CD4-positive, alpha-beta memory T cell (primary cell): ENCODE results near the gene CHCT1. TPM values are rescaled to one million over a fixed set of nuclear protein-coding genes. Genes with fewer than 3 reads are reported as not detected.
"Not testable (repeated sequence)": the region's sequence is repeated elsewhere in the genome, so short reads cannot be mapped to it uniquely, and the experiment has no call there.

Experiments
- CTCF ChIA-PET: fragments of 350-600 bp; sonication (Branson Sonifier 250); formaldehyde crosslinking; loops from one replicate; lab custom pipeline; 2021; ENCODE audit warnings: inconsistent platforms; ENCODE audit not compliant: partially characterized antibody; lab: Charles Lee
- POLR2A ChIA-PET: fragments of 350-600 bp; sonication (Branson Sonifier 250); formaldehyde crosslinking; loops from one replicate; lab custom pipeline; 2021; ENCODE audit not compliant: partially characterized antibody; lab: Charles Lee
- DNase-seq, 5 donors: peaks; one replicate each; pipeline versions ENCODE4 v3.0.0 to v3.0.0-alpha.2; 2020 to 2022; ENCODE audit warnings: mixed read lengths in 1 of 5
- H3K27ac ChIP-seq: one replicate; pipeline ENCODE4 v1.7.0; 2013; ENCODE audit warnings: low read depth, low read length
- H3K27me3 ChIP-seq: 2 replicates; pipeline ENCODE4 v1.7.0; 2013; ENCODE audit warnings: mild to moderate bottlenecking, low read length, moderate library complexity; ENCODE audit not compliant: insufficient read depth
- H3K36me3 ChIP-seq: 2 replicates; pipeline ENCODE4 v1.7.0; 2013; ENCODE audit warnings: mild to moderate bottlenecking, low read length, moderate library complexity; ENCODE audit not compliant: insufficient read depth
- H3K4me1 ChIP-seq: 2 replicates; pipeline ENCODE4 v1.7.0; 2013; ENCODE audit warnings: mild to moderate bottlenecking, low read length, moderate library complexity; ENCODE audit not compliant: insufficient read depth
- H3K4me3 ChIP-seq, 2 donors: one replicate each; pipeline ENCODE4 v1.7.0; 2013; ENCODE audit warnings: low read length in 2 of 2, mild to moderate bottlenecking in 1 of 2
- H3K9me3 ChIP-seq, 2 donors: one replicate each; pipeline ENCODE4 v1.7.0; 2013; ENCODE audit warnings: low read length in 2 of 2, control low read depth in 1 of 2; ENCODE audit not compliant: control insufficient read depth in 1 of 2
- H3K27ac Mint-ChIP-seq, 7 donors: one replicate each; pipeline ENCODE4 v1.8.0; 2020 to 2021; ENCODE audit warnings: mixed read lengths in 7 of 7, mild to moderate bottlenecking in 6 of 7, inconsistent platforms in 3 of 7, moderate library complexity in 3 of 7
- H3K27me3 Mint-ChIP-seq, 2 donors: one replicate each; pipeline ENCODE4 v1.8.0; 2020 to 2021; ENCODE audit warnings: mixed read lengths in 2 of 2
- H3K36me3 Mint-ChIP-seq, 2 donors: one replicate each; pipeline ENCODE4 v1.8.0; 2020 to 2021; ENCODE audit warnings: mixed read lengths in 2 of 2, inconsistent platforms in 1 of 2, mild to moderate bottlenecking in 1 of 2
- H3K4me1 Mint-ChIP-seq, 4 donors: one replicate each; pipeline ENCODE4 v1.8.0; 2020 to 2021; ENCODE audit warnings: mixed read lengths in 4 of 4, mild to moderate bottlenecking in 1 of 4
- H3K4me3 Mint-ChIP-seq, 8 donors: one replicate each; pipeline ENCODE4 v1.8.0; 2020 to 2021; ENCODE audit warnings: mixed read lengths in 8 of 8, mild to moderate bottlenecking in 7 of 8, moderate library complexity in 6 of 8, inconsistent platforms in 3 of 8
- H3K9me3 Mint-ChIP-seq, 8 donors: one replicate each; pipeline ENCODE4 v1.8.0; 2020 to 2021; ENCODE audit warnings: mixed read lengths in 8 of 8, mild to moderate bottlenecking in 5 of 8, inconsistent platforms in 3 of 8, moderate library complexity in 1 of 8
- intact Hi-C: fragments of 100-400 bp; cut with micrococcal nuclease; formaldehyde crosslinking; loops from one replicate; pipeline ENCODE4 v1.15.1; 2023
- polyA plus RNA-seq, 2 donors: library from polyadenylated mRNA; unstranded; fragments of 300-500 nt; fragmentation: Illumina TruSeq; gene quantifications; one replicate each; pipeline ENCODE4 v1.2.3, GENCODE V29; 2021
- total RNA-seq, 2 experiments: library from RNA; stranded (reverse); gene quantifications; one replicate each; pipeline ENCODE4 v1.2.3, GENCODE V29; 2021

Gene CHCT1
- total and polyA plus RNA-seq, 4 experiments from 2014 or later = 0.54 TPM; not detected in 3

- POLR2A ChIA-PET = no interaction called here
- no peaks in the 10 kb centered on the region for H3K4me1 ChIP-seq
- Mint-ChIP-seq H3K27me3 (peaks cover 0 to 3% of the 10 kb centered on the region in 2 donors), H3K9me3 (peaks cover 0 to 3% (median 0%) of the 10 kb centered on the region in 8 donors), H3K4me3 (no peak overlapping the region), H3K36me3 (no peaks in the 10 kb centered on the region), H3K4me1 (peaks cover 0 to 5% (median 2%) of the 10 kb centered on the region in 4 donors), H3K27ac (no peak overlapping the region)
- H3K27ac ChIP-seq = no peak overlapping the region
- no peak for DNase-seq
- CTCF ChIA-PET = no interaction called here
- H3K4me3 ChIP-seq = no peak overlapping the region
- intact Hi-C loops = no loop called here
- no peaks in the 10 kb centered on the region for H3K36me3 ChIP-seq
- no peaks in the 10 kb centered on the region for H3K27me3 ChIP-seq
- no peaks in the 10 kb centered on the region for H3K9me3 ChIP-seq
These were observed 4.3 kb downstream of the CHCT1 start for GRCh38 chr17:60426596-60426995.

- POLR2A ChIA-PET, DNase-seq, intact Hi-C loops, CTCF ChIA-PET, H3K9me3 Mint-ChIP-seq, H3K4me1 ChIP-seq, H3K9me3 ChIP-seq, H3K4me3 ChIP-seq, H3K27ac ChIP-seq, H3K27ac Mint-ChIP-seq, H3K4me3 Mint-ChIP-seq, H3K4me1 Mint-ChIP-seq, H3K36me3 Mint-ChIP-seq, H3K36me3 ChIP-seq, H3K27me3 Mint-ChIP-seq, H3K27me3 ChIP-seq: not testable (repeated sequence)
These were observed 6.2 kb downstream of the CHCT1 start for GRCh38 chr17:60428491-60428890.

- H3K9me3 Mint-ChIP-seq, DNase-seq, intact Hi-C loops, H3K9me3 ChIP-seq, H3K4me3 ChIP-seq, H3K4me3 Mint-ChIP-seq, H3K4me1 Mint-ChIP-seq, H3K4me1 ChIP-seq, H3K36me3 Mint-ChIP-seq, H3K36me3 ChIP-seq, H3K27me3 ChIP-seq, H3K27ac Mint-ChIP-seq, POLR2A ChIA-PET, H3K27ac ChIP-seq, H3K27me3 Mint-ChIP-seq: not testable (repeated sequence)
- CTCF ChIA-PET = interaction anchor here (1.5 kb wide), 1 partner anchor 16 kb away, joined by 3 read pairs; no protein-coding TSS in a partner anchor
These were observed 8.3 kb downstream of the CHCT1 start for GRCh38 chr17:60430561-60430960.

DNA sequence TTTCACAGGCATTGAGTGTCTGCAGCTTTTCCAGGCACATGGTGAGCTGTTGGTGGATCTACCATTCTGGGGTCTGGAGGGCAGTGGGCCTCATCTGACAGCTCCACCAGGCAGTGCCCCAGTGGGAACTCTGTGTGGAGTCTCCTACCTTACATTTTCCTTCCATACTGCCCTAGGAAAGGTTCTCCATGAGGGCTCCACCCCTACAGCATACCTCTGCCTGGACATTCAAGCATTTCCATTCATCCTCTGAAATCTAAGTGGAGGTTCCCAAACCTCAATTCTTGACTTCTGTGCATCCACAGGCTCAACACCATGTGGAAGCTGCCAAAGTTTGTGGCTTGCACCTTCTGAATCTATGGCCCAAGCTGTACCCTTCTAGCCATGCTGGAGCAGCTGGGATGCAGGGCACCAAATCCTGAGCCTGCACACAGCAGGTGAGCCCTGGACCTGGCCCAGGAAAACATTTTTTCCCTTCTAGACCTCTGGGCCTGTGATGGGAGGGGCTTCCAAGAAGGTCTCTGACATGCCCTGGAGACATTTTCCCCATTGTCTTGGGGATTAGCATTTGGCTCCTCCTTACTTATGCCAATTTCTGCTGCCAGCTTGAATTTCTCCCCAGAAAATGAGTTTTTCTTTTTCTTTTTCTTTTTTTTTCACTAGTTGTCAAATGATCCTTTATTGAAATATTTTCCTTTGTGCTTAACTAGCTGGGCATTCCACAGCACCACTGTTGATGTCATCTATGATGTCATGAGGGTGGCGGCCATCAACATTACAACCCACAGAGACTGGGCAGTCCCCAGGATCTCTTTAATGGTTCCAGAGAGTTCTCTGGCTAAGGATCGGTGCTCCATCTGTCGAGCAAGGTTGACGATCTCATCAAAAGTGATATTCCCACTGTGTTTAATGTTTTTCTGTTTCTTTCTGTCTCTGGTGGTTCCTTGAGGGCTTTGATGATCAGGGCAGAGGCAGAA is 11.0 kb downstream of the CHCT1 start:
- H3K27me3 Mint-ChIP-seq, intact Hi-C loops, H3K36me3 Mint-ChIP-seq, H3K4me1 Mint-ChIP-seq, H3K4me3 Mint-ChIP-seq, H3K36me3 ChIP-seq, DNase-seq, H3K27ac Mint-ChIP-seq, H3K27ac ChIP-seq, H3K27me3 ChIP-seq, H3K4me1 ChIP-seq, H3K4me3 ChIP-seq, H3K9me3 Mint-ChIP-seq, H3K9me3 ChIP-seq: not testable (repeated sequence)
- ChIA-PET CTCF (interaction anchor here (0.7 to 1.6 kb wide), 2 partner anchors 9 to 202 kb away, joined by 3 to 5 read pairs; no protein-coding TSS in a partner anchor), POLR2A (interaction anchor here (0.7 kb wide), 1 partner anchor 271 kb away, joined by 4 read pairs; no protein-coding TSS in a partner anchor)

DNA sequence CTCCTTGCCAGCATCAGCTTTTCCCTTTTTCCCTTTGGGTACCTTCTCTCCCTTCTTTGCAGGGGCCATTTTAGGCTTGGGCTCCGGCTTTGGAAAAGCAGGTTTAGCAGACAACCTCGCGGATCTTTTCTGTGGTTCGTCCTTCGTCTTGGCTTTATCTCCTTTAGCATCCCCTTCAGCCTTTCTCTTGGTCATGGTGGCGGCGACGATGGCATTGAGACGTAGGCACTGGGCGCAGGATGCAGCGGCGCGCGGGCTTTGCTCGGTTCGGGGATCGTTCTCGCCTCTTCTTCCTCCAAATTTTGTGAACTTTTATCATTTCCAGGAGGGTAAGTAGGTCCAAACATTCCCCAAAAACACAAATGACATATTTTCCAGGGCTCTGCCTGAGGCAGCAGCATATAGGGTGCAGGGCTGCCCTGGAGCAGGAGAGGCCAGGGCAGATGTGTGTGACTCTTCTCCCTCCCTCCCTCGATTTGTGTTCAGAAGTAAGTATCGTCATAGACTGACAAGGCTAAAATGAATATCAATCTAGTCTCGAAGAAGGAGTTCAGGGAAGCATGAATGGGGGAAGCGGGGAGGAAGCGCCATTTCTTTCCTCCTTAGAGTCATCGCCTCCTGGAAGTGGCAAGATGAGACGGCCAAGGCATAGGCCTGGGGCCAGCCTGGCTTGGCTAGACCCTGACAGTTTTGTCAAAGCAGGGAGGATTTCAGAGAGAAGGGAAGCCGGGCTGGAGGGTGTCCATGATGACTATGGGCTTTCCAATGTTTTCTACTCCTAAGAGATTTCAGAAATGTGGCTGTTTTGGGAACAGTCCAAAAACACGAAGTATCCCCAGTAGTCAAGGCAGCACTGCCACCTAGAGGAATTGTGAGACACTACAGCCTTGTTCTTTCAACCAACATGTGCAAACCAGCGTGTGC is 13.2 kb downstream of the CHCT1 start:
- POLR2A ChIA-PET = no interaction called here
- Mint-ChIP-seq H3K4me1 (peaks cover 0 to 3% (median 1%) of the 10 kb centered on the region in 4 donors), H3K27ac (no peak overlapping the region)

DNA sequence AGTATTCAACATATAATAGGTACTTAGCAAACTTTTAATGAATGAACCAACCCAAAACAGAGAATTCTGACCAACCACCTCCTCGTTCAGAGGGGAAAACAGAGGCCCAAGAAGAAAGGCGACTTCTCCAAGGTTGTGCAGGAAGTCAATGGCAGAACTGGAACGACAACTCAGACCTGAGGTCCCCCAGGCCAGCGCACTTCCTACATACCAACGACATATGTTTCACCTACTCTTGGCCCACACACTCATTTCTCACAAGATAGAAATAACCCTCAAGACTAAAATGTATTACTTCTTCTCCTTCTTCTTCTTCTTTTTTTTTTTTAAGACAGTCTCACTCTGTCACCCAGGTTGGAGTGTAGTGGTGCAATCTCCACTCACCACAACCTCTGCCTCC is 14.4 kb downstream of the CHCT1 start:
- DNase-seq = no peak
- no peaks in the 10 kb centered on the region for H3K36me3 ChIP-seq
- no peaks in the 10 kb centered on the region for H3K4me1 ChIP-seq
- no peaks in the 10 kb centered on the region for H3K9me3 ChIP-seq
- Mint-ChIP-seq H3K27me3 (peaks cover 3 to 7% of the 10 kb centered on the region in 2 donors), H3K9me3 (peaks cover 0 to 6% (median 0%) of the 10 kb centered on the region in 8 donors), H3K27ac (no peak overlapping the region), H3K4me3 (no peak overlapping the region), H3K36me3 (no peaks in the 10 kb centered on the region), H3K4me1 (peaks cover 0 to 3% (median 1%) of the 10 kb centered on the region in 4 donors)
- ChIA-PET CTCF (interaction anchor here (0.8 to 1.1 kb wide), 2 partner anchors 206 to 295 kb away, joined by 3 to 4 read pairs; no protein-coding TSS in a partner anchor), POLR2A (no interaction called here)
- intact Hi-C loops = loop anchor here (1.0 to 5.0 kb wide), 3 partner anchors 15 to 399 kb away; no protein-coding TSS in a partner anchor
- H3K27me3 ChIP-seq = no peaks in the 10 kb centered on the region
- no peak overlapping the region for H3K4me3 ChIP-seq
- no peak overlapping the region for H3K27ac ChIP-seq

More for the DNA sequence above, 13.2 kb downstream of the CHCT1 start:
- DNase-seq = peak; percentile 51 to 66 (median 63)
- Histone ChIP-seq H3K9me3 (no peaks in the 10 kb centered on the region), H3K4me3 (no peak overlapping the region), H3K27ac (no peak overlapping the region), H3K27me3 (no peaks in the 10 kb centered on the region), H3K36me3 (no peaks in the 10 kb centered on the region), H3K4me1 (no peaks in the 10 kb centered on the region)
- Mint-ChIP-seq H3K9me3 (peaks cover 0 to 6% (median 0%) of the 10 kb centered on the region in 8 donors), H3K27me3 (peaks cover 6 to 7% of the 10 kb centered on the region in 2 donors), H3K4me3 (no peak overlapping the region), H3K36me3 (no peaks in the 10 kb centered on the region)
- CTCF ChIA-PET = interaction anchor here (0.8 to 1.2 kb wide), 7 partner anchors 11 to 325 kb away, joined by 3 to 6 read pairs (median 4); no protein-coding TSS in a partner anchor
- intact Hi-C loops = loop anchor here (1.0 to 5.0 kb wide), 3 partner anchors 14 to 398 kb away; no protein-coding TSS in a partner anchor
